Activated effector memory CD4-positive, alpha-beta T cell treated with anti-CD3 and anti-CD28 coated beads, Interleukin-2, amount 50 U/mL, for 16 hours (primary cell): Measurements from ENCODE around the gene GAB2.
"Not testable (repeated sequence)": the region's sequence is repeated elsewhere in the genome, so short reads cannot be mapped to it uniquely, and the experiment has no call there.

Experiments used
- DNase-seq: peaks from one replicate; pipeline ENCODE4 v3.0.0-alpha.2; 2020

Gene GAB2

GRCh38 chr11:78199015-78199652 is 218.5 kb downstream of the GAB2 start:
- no peak for DNase-seq

- DNase-seq: peak; percentile 53
These were observed 219.8 kb downstream of the GAB2 start for GRCh38 chr11:78197816-78198215.

GRCh38 chr11:78196661-78197091 is 220.9 kb downstream of the GAB2 start:
- DNase-seq: peak; percentile 39

- DNase-seq: peak; percentile 39
These were observed 221.6 kb downstream of the GAB2 start for GRCh38 chr11:78195917-78196560.

- peak; percentile 31 for DNase-seq
These were observed 223.1 kb downstream of the GAB2 start for GRCh38 chr11:78194490-78194889.

GRCh38 chr11:78193806-78194205 is 223.8 kb downstream of the GAB2 start:
- DNase-seq: peak; percentile 55

GRCh38 chr11:78192911-78193351 is 224.7 kb downstream of the GAB2 start:
- peak; percentile 49 for DNase-seq

- DNase-seq: peak; percentile 60
These were observed 225.3 kb downstream of the GAB2 start for GRCh38 chr11:78192223-78192719.

- peak; percentile 52 for DNase-seq
These were observed 226.6 kb downstream of the GAB2 start for GRCh38 chr11:78190871-78191538.

- DNase-seq: peak; percentile 25
These were observed 227.2 kb downstream of the GAB2 start for GRCh38 chr11:78190374-78190773.

- peak; percentile 64 for DNase-seq
These were observed 227.8 kb downstream of the GAB2 start for GRCh38 chr11:78189851-78190250.

- DNase-seq: peak; percentile 64
These were observed 228.4 kb downstream of the GAB2 start for GRCh38 chr11:78189174-78189724.

GRCh38 chr11:78188286-78189173 is 229.1 kb downstream of the GAB2 start, which contains the start of the genes KCTD21 and USP35:
TSS of gene KCTD21 (minus strand) at chr11:78188626. CDS start at chr11:78174554, 14,072 bp downstream.
TSS of gene USP35 (plus strand) at chr11:78188919. CDS start at chr11:78196246, 7,327 bp downstream.
- DNase-seq: peak; percentile 97

GRCh38 chr11:78187366-78188285 is 230.0 kb downstream of the GAB2 start:
- peak; percentile 90 for DNase-seq

GRCh38 chr11:78181185-78181584 is 236.4 kb downstream of the GAB2 start:
- no peak for DNase-seq

GRCh38 chr11:78180751-78181150 is 236.9 kb downstream of the GAB2 start:
- DNase-seq: no peak

GRCh38 chr11:78179459-78180071 is 238.1 kb downstream of the GAB2 start:
- no peak for DNase-seq

- peak; percentile 50 for DNase-seq
These were observed 240.4 kb downstream of the GAB2 start for GRCh38 chr11:78177216-78177615.

GRCh38 chr11:78176605-78177141 is 240.9 kb downstream of the GAB2 start:
- DNase-seq: peak; percentile 28

GRCh38 chr11:78175862-78176261 is 241.8 kb downstream of the GAB2 start:
- DNase-seq: not testable (repeated sequence)
